22Rv1 (cell line): Measurements from ENCODE around the gene AHRR.
"Not testable (repeated sequence)": the region's sequence is repeated elsewhere in the genome, so short reads cannot be mapped to it uniquely, and the experiment has no call there.

ENCODE experiments used
- CTCF ChIP-seq: fragments of 450-650 bp; IDR thresholded peaks from 2 replicates; pipeline ENCODE4 v1.5.1; 2017; ENCODE audit warnings: mild to moderate bottlenecking
- ZFX ChIP-seq: fragments of 450-650 bp; IDR thresholded peaks from 2 replicates; pipeline ENCODE4 v1.6.1; 2017; ENCODE audit warnings: antibody characterized with exemption, borderline replicate concordance

- TF ChIP-seq CTCF, ZFX: not testable (repeated sequence)
These were observed 19.1 kb upstream of the AHRR start for GRCh38 chr5:302416-302815.
